ENCODE results near the gene OR10A3. TPM values are rescaled to one million over a fixed set of nuclear protein-coding genes. Genes with fewer than 3 reads are reported as not detected.

The OR10A3 gene
- total RNA-seq, 4 donors from 2014 or later, result not detected

- Histone ChIP-seq H3K27ac (no peak overlapping the region), H3K4me3 (replicated peaks in 1 of 3) (no peak overlapping the region), H3K27me3 (no peaks in the 10 kb centered on the region), H3K4me1 (no peaks in the 10 kb centered on the region), H3K36me3 (no peaks in the 10 kb centered on the region), H3K9me3 (no peaks in the 10 kb centered on the region)
- no peak for DNase-seq
- 54 to 61% methylated on average over 3 of the region's 3 CpGs for WGBS, 2 donors
- TF ChIP-seq CTCF (IDR thresholded peaks at IDR 0.05) (no peak), POLR2A (IDR thresholded peaks at IDR 0.05) (no peak)
- intact Hi-C loops (cut with DNase I), result no loop called here
These were observed 28.5 kb upstream of the OR10A3 start for GRCh38 chr11:7969756-7970646.

GRCh38 chr11:7968686-7969085 lies 27.2 kb upstream of the OR10A3 start:
- no peak for DNase-seq
- no peak for TF ChIP-seq CTCF (IDR thresholded peaks at IDR 0.05)
- TF ChIP-seq POLR2A (IDR thresholded peaks at IDR 0.05), result no peak
- Histone ChIP-seq H3K9me3 (no peaks in the 10 kb centered on the region), H3K27me3 (no peaks in the 10 kb centered on the region), H3K27ac (no peak overlapping the region), H3K4me1 (no peaks in the 10 kb centered on the region), H3K36me3 (no peaks in the 10 kb centered on the region), H3K4me3 (replicated peaks in 1 of 3) (no peak overlapping the region)
- intact Hi-C loops (cut with DNase I), result no loop called here
- 53 to 59% methylated on average over 2 of the region's 2 CpGs for WGBS, 2 donors

GRCh38 chr11:7967826-7968225 lies 26.3 kb upstream of the OR10A3 start:
- intact Hi-C loops (cut with DNase I), result no loop called here
- Histone ChIP-seq H3K36me3 (no peaks in the 10 kb centered on the region), H3K27me3 (no peaks in the 10 kb centered on the region), H3K4me3 (replicated peaks in 1 of 3) (no peak overlapping the region), H3K4me1 (no peaks in the 10 kb centered on the region), H3K9me3 (no peaks in the 10 kb centered on the region), H3K27ac (no peak overlapping the region)
- TF ChIP-seq POLR2A (IDR thresholded peaks at IDR 0.05) (no peak), CTCF (IDR thresholded peaks at IDR 0.05) (no peak)
- no peak for DNase-seq

- 68 to 70% methylated on average over 1 of the region's 1 CpG for WGBS, 2 donors
- intact Hi-C loops (cut with DNase I), result no loop called here
These were observed 25.6 kb upstream of the OR10A3 start for GRCh38 chr11:7967097-7967496.

More at GRCh38 chr11:7967097-7967496, 25.6 kb upstream of the OR10A3 start:
- H3K27me3 ChIP-seq, result no peaks in the 10 kb centered on the region
- no peak for DNase-seq
- H3K4me1 ChIP-seq, result no peaks in the 10 kb centered on the region
- no peaks in the 10 kb centered on the region for H3K9me3 ChIP-seq
- H3K36me3 ChIP-seq, result no peaks in the 10 kb centered on the region
- H3K4me3 ChIP-seq (replicated peaks in 1 of 3), result no peak overlapping the region
- TF ChIP-seq POLR2A (IDR thresholded peaks at IDR 0.05), result no peak
- no peak for TF ChIP-seq CTCF (IDR thresholded peaks at IDR 0.05)
- no peak overlapping the region for H3K27ac ChIP-seq

All from thyroid gland (tissue), 4 donors.